ENCODE measurements around the gene TVP23C.
"Not testable (repeated sequence)": the region's sequence is repeated elsewhere in the genome, so short reads cannot be mapped to it uniquely, and the experiment has no call there.

TVP23C gene

DNA sequence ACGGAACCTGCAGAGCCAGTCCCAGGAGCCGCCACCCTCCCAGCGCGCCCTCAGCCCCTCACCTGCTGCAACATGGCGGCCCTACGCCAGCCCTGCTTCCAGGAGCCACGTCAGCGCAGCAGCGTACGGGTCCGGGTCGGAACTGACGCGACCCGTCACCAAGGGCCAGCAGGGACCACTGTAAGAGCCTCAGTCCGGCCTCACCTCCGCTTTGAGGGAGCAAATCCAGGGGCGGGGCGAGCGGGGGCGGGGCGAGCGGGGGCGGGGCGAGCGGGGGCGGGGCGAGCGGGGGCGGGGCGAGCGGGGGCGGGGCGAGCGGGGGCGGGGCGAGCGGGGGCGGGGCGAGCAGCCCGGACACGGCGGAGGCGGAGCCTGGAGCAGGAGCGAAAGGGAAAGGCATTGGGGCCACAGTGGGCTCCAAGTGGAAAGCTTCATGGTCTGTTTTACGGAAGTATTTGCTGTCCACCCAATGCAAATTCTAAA is at the start of gene TVP23C:
TSS of gene TVP23C (minus strand) at position 109 of the 483 bp plus-strand sequence. CDS start at position 74, 35 bp downstream.
- not testable (repeated sequence) for H3K4me1 ChIP-seq (ENCODE audit: control insufficient read depth, insufficient read depth, low read length); H3K9ac ChIP-seq (ENCODE audit: low read length); H3K36me3 ChIP-seq (ENCODE audit: control insufficient read depth, insufficient read depth, low read length); H3K27me3 ChIP-seq (ENCODE audit: control insufficient read depth, insufficient read depth, low read length)
- peak within 1 kb of the TSS; percentile 78 for H3K4me3 ChIP-seq (ENCODE audit: low read length)
- H3K27ac ChIP-seq (ENCODE audit: low read depth, low read length): peak within 1 kb of the TSS; percentile 58

DNA sequence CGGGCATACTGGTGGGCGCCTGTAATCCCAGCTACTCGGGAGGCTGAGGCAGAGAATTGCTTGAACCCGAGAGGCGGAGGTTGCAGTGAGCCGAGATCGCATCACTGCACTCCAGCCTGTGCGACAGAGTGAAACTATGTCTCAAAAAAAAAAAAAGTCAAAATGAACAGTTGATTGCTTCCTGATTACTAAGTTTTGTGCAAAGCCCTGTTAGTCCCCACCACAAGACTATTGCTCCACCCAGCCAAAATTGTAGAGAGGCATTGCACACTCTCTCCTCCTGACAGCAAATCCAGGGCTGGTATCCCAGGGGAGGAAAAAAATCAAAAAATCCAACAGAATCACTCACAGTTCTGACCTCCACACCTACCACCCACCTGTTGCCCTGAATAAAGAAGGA is 29.7 kb upstream of the TVP23C start:
- H3K27me3 ChIP-seq (ENCODE audit: control insufficient read depth, insufficient read depth, low read length); H3K27ac ChIP-seq (ENCODE audit: low read depth, low read length); H3K4me1 ChIP-seq (ENCODE audit: control insufficient read depth, insufficient read depth, low read length); H3K4me3 ChIP-seq (ENCODE audit: low read length); H3K36me3 ChIP-seq (ENCODE audit: control insufficient read depth, insufficient read depth, low read length); H3K9ac ChIP-seq (ENCODE audit: low read length): not testable (repeated sequence)

DNA sequence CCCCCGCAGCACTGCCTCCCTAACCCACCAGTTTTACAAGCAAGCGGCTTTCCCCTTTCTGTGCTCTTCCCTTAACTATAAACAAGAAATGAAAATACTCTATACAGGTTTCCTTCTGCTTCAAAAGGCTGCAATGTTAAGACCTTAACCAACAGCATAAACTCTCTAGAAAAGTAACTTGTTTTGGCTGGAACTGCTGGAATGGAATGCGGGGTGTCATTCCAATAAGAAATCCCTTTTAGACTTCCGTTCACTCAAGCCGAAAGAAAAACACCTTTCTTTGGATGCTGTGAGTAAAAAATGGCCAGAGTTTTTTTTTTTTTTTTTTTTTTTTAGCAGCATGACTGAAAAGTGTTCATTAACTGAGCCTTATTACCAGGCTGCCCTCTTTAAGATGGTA is 28.7 kb upstream of the TVP23C start:
- not testable (repeated sequence) for H3K27ac ChIP-seq (ENCODE audit: low read depth, low read length); H3K27me3 ChIP-seq (ENCODE audit: control insufficient read depth, insufficient read depth, low read length); H3K9ac ChIP-seq (ENCODE audit: low read length)

DNA sequence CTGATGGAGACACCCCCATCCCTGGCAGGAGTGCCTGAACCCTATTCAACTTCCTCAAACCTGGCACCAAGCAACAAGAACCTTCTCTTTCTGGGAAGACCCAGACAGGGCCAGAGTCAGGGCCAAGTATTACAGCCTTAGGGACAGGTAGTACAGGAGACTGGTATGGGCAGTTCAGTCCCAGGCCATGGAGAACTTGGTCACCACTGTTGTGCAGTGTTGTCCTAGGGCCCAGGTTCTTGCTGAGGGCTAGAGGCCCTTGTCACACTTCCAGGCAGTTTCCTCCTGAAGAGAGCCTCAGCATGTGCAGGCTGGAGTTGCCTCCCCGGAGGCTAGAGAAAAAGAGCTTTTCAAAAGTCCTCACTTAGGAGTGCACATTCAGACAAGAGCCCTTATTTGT is 27.6 kb upstream of the TVP23C start:
- H3K27ac ChIP-seq (ENCODE audit: low read depth, low read length); H3K4me3 ChIP-seq (ENCODE audit: low read length); H3K9ac ChIP-seq (ENCODE audit: low read length); H3K27me3 ChIP-seq (ENCODE audit: control insufficient read depth, insufficient read depth, low read length); H3K36me3 ChIP-seq (ENCODE audit: control insufficient read depth, insufficient read depth, low read length); H3K4me1 ChIP-seq (ENCODE audit: control insufficient read depth, insufficient read depth, low read length): not testable (repeated sequence)

More for the DNA sequence above, 28.7 kb upstream of the TVP23C start:
- H3K4me3 ChIP-seq (ENCODE audit: low read length); H3K36me3 ChIP-seq (ENCODE audit: control insufficient read depth, insufficient read depth, low read length); H3K4me1 ChIP-seq (ENCODE audit: control insufficient read depth, insufficient read depth, low read length): not testable (repeated sequence)

DNA sequence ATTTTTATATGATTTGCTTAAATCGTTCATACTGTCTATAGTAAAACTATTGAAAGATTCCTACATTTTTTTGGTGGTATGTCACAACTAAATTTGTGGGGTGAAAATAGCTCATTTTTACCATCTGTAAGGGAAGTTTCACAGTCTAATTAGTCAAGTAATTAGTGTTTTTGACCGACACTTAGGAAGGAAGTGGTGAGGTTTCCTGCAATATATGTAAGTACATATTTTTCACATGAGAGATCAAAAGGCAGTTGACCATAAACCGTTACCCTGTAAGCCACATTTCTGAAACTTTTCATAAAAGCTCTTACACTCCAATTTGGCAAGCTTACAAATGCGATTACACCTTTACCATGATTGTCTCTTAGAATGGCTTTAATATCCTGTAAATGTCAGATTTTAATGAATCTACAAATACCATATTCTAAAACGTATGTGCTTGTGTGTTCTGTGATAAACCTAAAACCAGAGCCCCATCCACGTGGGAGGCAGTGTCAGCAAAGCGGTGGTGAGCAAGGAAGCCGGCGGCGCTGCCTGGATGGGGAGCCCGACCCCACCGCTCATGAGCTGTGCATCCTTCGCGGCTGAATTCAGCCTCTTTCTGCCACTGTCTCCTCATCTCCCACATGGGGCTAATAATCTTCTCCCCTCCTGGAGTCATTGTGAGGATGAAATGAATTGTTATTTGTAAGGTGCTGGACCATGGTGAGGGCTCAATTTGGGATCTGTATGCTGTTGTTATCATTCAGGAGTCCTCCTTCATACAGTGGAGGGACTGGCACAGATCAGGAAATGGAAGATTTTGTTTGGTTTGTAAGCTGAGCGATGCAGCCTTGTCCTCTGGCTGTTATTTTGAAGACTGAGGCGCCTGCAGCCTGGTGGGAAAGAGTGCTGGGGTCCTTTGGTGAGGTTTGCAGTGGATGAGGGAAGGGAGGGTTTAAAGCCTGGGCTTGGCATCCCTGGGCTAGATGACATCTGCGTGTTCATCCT is 26.6 kb upstream of the TVP23C start:
- H3K27ac ChIP-seq (ENCODE audit: low read depth, low read length); H3K4me1 ChIP-seq (ENCODE audit: control insufficient read depth, insufficient read depth, low read length); H3K36me3 ChIP-seq (ENCODE audit: control insufficient read depth, insufficient read depth, low read length); H3K9ac ChIP-seq (ENCODE audit: low read length); H3K27me3 ChIP-seq (ENCODE audit: control insufficient read depth, insufficient read depth, low read length); H3K4me3 ChIP-seq (ENCODE audit: low read length): not testable (repeated sequence)

DNA sequence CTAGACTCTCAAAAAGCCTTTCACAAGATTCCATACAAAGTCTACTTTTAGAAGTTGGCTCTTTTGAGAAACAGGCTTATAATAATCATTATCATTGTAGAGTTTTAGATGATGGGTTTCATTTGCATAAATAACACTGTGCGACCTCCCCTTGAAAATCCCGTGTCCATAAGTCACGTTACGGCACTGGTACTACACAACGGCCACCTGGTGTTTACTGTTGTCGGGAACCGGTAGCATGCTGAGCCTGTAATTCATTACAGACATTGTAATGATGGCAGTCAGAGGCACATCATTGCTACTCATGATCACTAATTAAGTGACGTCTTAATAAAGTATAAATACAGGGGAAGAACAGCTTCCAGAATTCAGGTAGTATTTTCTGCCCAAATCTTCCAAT is 24.7 kb upstream of the TVP23C start:
- not testable (repeated sequence) for H3K9ac ChIP-seq (ENCODE audit: low read length); H3K27me3 ChIP-seq (ENCODE audit: control insufficient read depth, insufficient read depth, low read length); H3K36me3 ChIP-seq (ENCODE audit: control insufficient read depth, insufficient read depth, low read length); H3K4me1 ChIP-seq (ENCODE audit: control insufficient read depth, insufficient read depth, low read length); H3K27ac ChIP-seq (ENCODE audit: low read depth, low read length); H3K4me3 ChIP-seq (ENCODE audit: low read length)

DNA sequence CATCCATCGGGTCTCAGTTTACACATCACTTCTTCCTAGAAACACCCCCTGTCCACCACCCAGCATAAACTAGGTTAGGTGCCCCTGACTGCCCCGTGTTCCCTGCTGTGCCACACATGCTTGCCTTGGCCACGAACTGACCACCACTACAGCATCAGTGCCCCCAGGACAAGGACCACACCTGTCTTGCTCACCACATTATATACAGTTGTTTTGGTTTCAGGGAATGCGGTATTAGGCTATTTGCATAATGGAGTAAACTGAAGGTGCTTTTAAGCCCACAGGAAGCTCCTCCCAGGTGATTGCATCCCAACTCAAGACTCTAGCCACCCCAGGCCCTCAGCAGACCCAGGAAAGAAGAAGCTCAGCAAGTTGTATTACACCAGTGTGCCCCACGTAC is 20.0 kb upstream of the TVP23C start:
- H3K36me3 ChIP-seq (ENCODE audit: control insufficient read depth, insufficient read depth, low read length); H3K4me1 ChIP-seq (ENCODE audit: control insufficient read depth, insufficient read depth, low read length); H3K27me3 ChIP-seq (ENCODE audit: control insufficient read depth, insufficient read depth, low read length); H3K9ac ChIP-seq (ENCODE audit: low read length); H3K27ac ChIP-seq (ENCODE audit: low read depth, low read length); H3K4me3 ChIP-seq (ENCODE audit: low read length): not testable (repeated sequence)

DNA sequence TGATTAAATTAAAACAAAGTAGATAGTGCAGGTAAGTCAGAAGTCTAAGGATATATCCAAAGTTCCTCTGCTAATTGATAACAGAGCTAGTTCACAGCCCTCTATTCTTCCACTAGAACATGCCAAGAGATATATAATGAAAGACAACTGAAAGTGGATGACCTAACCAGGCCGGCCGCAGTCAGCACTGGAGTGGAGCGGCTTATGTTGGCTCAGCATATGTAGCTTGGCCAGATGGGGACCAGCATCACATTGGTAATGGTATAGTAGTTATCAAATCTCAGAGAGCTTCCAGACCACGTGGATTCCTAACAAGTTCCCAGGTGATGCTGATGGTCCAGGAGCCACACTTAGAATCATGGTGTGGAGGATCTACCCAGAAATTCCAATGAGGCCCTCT is 18.2 kb upstream of the TVP23C start:
- H3K9ac ChIP-seq (ENCODE audit: low read length): not testable (repeated sequence)

DNA sequence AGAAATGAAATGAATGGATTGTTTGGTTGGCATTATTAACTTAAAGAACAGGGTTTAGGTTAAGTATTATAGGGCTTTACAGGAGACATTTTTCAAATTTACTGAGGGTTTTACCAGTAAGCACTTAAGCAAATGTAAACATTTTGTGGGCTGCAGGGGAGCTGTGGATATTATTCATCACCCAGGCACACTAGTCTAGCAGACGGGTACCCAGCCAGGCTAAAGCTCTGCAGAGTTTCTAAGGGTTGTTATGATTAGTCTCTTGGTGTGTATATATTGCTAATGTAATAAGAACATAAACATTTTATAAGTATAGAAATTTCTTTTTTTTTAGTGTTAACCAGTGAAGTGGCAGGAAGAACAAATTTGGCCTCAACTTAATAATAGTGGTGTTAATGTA is 13.6 kb upstream of the TVP23C start:
- not testable (repeated sequence) for H3K27ac ChIP-seq (ENCODE audit: low read depth, low read length); H3K36me3 ChIP-seq (ENCODE audit: control insufficient read depth, insufficient read depth, low read length); H3K4me1 ChIP-seq (ENCODE audit: control insufficient read depth, insufficient read depth, low read length); H3K9ac ChIP-seq (ENCODE audit: low read length); H3K4me3 ChIP-seq (ENCODE audit: low read length); H3K27me3 ChIP-seq (ENCODE audit: control insufficient read depth, insufficient read depth, low read length)

More for the DNA sequence above, 18.2 kb upstream of the TVP23C start:
- not testable (repeated sequence) for H3K27me3 ChIP-seq (ENCODE audit: control insufficient read depth, insufficient read depth, low read length); H3K27ac ChIP-seq (ENCODE audit: low read depth, low read length); H3K4me3 ChIP-seq (ENCODE audit: low read length); H3K4me1 ChIP-seq (ENCODE audit: control insufficient read depth, insufficient read depth, low read length); H3K36me3 ChIP-seq (ENCODE audit: control insufficient read depth, insufficient read depth, low read length)

DNA sequence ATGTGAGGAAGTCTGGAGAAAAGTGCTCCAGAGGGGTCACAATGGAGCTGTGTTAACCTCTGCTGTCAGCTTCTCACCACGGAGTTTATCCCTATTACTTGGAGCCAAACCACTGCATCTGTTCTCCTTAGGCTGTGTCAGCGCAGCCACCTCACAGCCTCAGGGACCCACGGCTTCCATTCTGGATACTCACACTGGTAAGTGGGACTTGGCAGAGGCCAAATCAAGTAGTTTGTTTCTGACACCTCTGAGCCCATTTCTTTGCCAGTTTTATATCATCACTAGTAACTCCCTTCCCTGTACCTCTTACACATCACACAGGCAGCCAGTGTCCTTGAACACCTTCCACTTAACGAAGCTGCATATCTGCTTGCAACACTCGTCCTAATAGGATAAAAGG is 11.4 kb upstream of the TVP23C start:
- not testable (repeated sequence) for H3K36me3 ChIP-seq (ENCODE audit: control insufficient read depth, insufficient read depth, low read length); H3K27me3 ChIP-seq (ENCODE audit: control insufficient read depth, insufficient read depth, low read length); H3K4me1 ChIP-seq (ENCODE audit: control insufficient read depth, insufficient read depth, low read length); H3K27ac ChIP-seq (ENCODE audit: low read depth, low read length); H3K4me3 ChIP-seq (ENCODE audit: low read length); H3K9ac ChIP-seq (ENCODE audit: low read length)

DNA sequence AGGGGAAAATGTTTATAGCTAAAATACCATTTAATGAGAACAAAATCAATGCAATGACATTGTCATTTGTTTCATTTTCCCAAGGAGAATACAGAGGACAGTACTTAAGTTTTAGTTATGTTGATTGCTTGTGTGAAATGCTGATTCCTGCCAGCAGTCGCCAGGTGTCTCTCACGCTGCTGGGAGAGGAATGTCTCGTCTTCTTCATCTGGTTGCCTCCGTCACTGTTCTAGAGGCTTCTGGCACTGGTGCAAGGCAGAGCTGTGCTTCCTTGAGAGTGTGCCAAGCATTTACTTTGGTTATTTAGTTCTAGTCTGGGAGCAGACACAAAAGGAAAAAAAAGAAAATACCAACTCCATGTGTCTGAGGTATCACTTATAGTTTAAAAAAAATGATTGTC is 10.6 kb upstream of the TVP23C start:
- H3K4me3 ChIP-seq (ENCODE audit: low read length); H3K4me1 ChIP-seq (ENCODE audit: control insufficient read depth, insufficient read depth, low read length); H3K27me3 ChIP-seq (ENCODE audit: control insufficient read depth, insufficient read depth, low read length); H3K9ac ChIP-seq (ENCODE audit: low read length); H3K27ac ChIP-seq (ENCODE audit: low read depth, low read length); H3K36me3 ChIP-seq (ENCODE audit: control insufficient read depth, insufficient read depth, low read length): not testable (repeated sequence)

DNA sequence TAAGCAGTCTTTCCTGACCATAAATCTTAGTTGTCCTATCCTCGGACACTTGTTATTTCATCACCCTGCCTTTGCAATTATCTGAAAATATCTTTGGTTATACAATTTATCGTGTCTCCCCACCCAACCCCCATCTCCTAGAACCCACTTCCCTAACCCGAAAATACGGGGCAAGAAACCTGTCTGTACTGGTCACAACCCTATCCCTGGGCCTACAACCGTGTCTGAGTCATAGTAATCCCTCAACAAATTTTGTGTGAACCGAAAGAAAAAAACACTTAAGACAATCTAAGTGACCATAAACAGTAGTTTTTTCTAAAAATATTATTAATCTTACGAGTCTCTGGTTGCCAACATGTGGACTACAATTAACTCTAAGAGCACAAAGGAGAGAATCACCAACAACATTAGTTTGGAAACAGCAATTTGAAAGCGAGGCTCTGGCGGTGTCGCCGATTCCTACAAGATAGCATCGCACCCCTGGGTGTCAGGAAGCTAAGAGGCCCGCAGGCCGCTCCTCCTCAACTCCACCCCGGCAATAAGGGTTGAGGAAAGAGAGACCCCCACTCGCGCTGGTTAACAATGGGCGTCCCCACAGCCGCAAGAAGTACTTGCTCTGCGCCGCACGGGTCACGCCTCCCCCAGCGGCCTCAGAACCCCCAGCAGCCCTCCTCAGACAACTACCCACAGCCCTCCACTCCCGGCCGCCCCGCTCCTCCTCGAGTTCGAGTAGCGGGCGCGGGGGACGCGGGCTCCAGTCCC is 489 bp downstream of the TVP23C start:
- H3K4me3 ChIP-seq (ENCODE audit: low read length): peak overlapping the region; percentile 78
- H3K9ac ChIP-seq (ENCODE audit: low read length); H3K36me3 ChIP-seq (ENCODE audit: control insufficient read depth, insufficient read depth, low read length); H3K4me1 ChIP-seq (ENCODE audit: control insufficient read depth, insufficient read depth, low read length); H3K27me3 ChIP-seq (ENCODE audit: control insufficient read depth, insufficient read depth, low read length): not testable (repeated sequence)
- peak overlapping the region; percentile 58 for H3K27ac ChIP-seq (ENCODE audit: low read depth, low read length)
